ENCODE data around the gene ZDHHC9. TPM values are rescaled to one million over a fixed set of nuclear protein-coding genes. Genes with fewer than 3 reads are reported as not detected.

Gene ZDHHC9
- total and polyA plus RNA-seq, 5 donors from 2014 or later: 2.4 to 6.2 (median 4.1) TPM

- no peaks in the 10 kb centered on the region for H3K27me3 ChIP-seq (ENCODE audit: control insufficient read depth, insufficient read depth, low read length)
- H3K27ac Mint-ChIP-seq: peak overlapping the region; percentile 92 to 99 (median 97)
- peaks cover 87% of the 10 kb centered on the region for H3K4me1 ChIP-seq (ENCODE audit: control insufficient read depth, insufficient read depth, low read length, poor library complexity, severe bottlenecking)
- DNase-seq (peak; percentile 64 to 91 (median 76)), ATAC-seq (ENCODE audit: low read depth in 2 of 2) (peak; percentile 38 to 39)
- H3K9me3 ChIP-seq (ENCODE audit: control insufficient read depth in 2 of 2, low read length in 2 of 2): no peaks in the 10 kb centered on the region
- H3K27me3 Mint-ChIP-seq: no peaks in the 10 kb centered on the region
- H3K36me3 ChIP-seq (ENCODE audit: control insufficient read depth, insufficient read depth, low read length): peaks cover 1% of the 10 kb centered on the region
- H3K9me3 Mint-ChIP-seq: peaks cover 0 to 2% (median 0%) of the 10 kb centered on the region in 7 donors
- peaks cover 6% of the 10 kb centered on the region for H3K36me3 Mint-ChIP-seq
- H3K4me3 Mint-ChIP-seq: peak overlapping the region; percentile 86 to 94 (median 90)
- peak overlapping the region; percentile 89 for H3K27ac ChIP-seq (ENCODE audit: insufficient read depth, low read length, poor library complexity, severe bottlenecking)
- peak overlapping the region; percentile 62 for H3K4me3 ChIP-seq (ENCODE audit: low read depth, low read length)
- peaks cover 0 to 89% (median 31%) of the 10 kb centered on the region in 4 donors for H3K4me1 Mint-ChIP-seq
These were observed 66.3 kb downstream of the ZDHHC9 start for GRCh38 chrX:129777218-129778030.

- Mint-ChIP-seq H3K27me3 (peaks cover 4% of the 10 kb centered on the region), H3K9me3 (no peaks in the 10 kb centered on the region), H3K4me1 (peaks cover 7 to 91% (median 36%) of the 10 kb centered on the region in 4 donors), H3K4me3 (peak overlapping the region; percentile 8 to 86 (median 43)), H3K36me3 (no peaks in the 10 kb centered on the region), H3K27ac (peak overlapping the region; percentile 88 to 94 (median 93))
- H3K9me3 ChIP-seq (ENCODE audit: control insufficient read depth in 2 of 2, low read length in 2 of 2): no peaks in the 10 kb centered on the region
- peak overlapping the region; percentile 37 for H3K4me3 ChIP-seq (ENCODE audit: low read depth, low read length)
- peak overlapping the region; percentile 77 for H3K27ac ChIP-seq (ENCODE audit: insufficient read depth, low read length, poor library complexity, severe bottlenecking)
- no peaks in the 10 kb centered on the region for H3K27me3 ChIP-seq (ENCODE audit: control insufficient read depth, insufficient read depth, low read length)
- no peaks in the 10 kb centered on the region for H3K36me3 ChIP-seq (ENCODE audit: control insufficient read depth, insufficient read depth, low read length)
- no peak for ATAC-seq (ENCODE audit: low read depth in 2 of 2)
- peaks cover 94% of the 10 kb centered on the region for H3K4me1 ChIP-seq (ENCODE audit: control insufficient read depth, insufficient read depth, low read length, poor library complexity, severe bottlenecking)
- DNase-seq: peak in 1 of 3 donors; percentile 42
These were observed 69.8 kb downstream of the ZDHHC9 start for GRCh38 chrX:129773649-129774458.

- H3K27ac Mint-ChIP-seq: peak overlapping the region; percentile 88 to 94 (median 93)
- H3K36me3 ChIP-seq (ENCODE audit: control insufficient read depth, insufficient read depth, low read length): no peaks in the 10 kb centered on the region
- peak overlapping the region in 3 of 4 donors; percentile 63 to 73 (median 66) for H3K4me3 Mint-ChIP-seq
- H3K36me3 Mint-ChIP-seq: no peaks in the 10 kb centered on the region
- peaks cover 95% of the 10 kb centered on the region for H3K4me1 ChIP-seq (ENCODE audit: control insufficient read depth, insufficient read depth, low read length, poor library complexity, severe bottlenecking)
- no peaks in the 10 kb centered on the region for H3K27me3 ChIP-seq (ENCODE audit: control insufficient read depth, insufficient read depth, low read length)
- H3K27me3 Mint-ChIP-seq: peaks cover 4% of the 10 kb centered on the region
- H3K4me3 ChIP-seq (ENCODE audit: low read depth, low read length): peak overlapping the region; percentile 26
- H3K9me3 Mint-ChIP-seq: no peaks in the 10 kb centered on the region
- H3K9me3 ChIP-seq (ENCODE audit: control insufficient read depth in 2 of 2, low read length in 2 of 2): no peaks in the 10 kb centered on the region
- ATAC-seq (ENCODE audit: low read depth in 2 of 2): peak in 1 of 2 donors; percentile 7
- peaks cover 7 to 92% (median 35%) of the 10 kb centered on the region in 4 donors for H3K4me1 Mint-ChIP-seq
- peak in 2 of 3 donors; percentile 13 to 67 for DNase-seq
- peak overlapping the region; percentile 77 for H3K27ac ChIP-seq (ENCODE audit: insufficient read depth, low read length, poor library complexity, severe bottlenecking)
These were observed 70.8 kb downstream of the ZDHHC9 start for GRCh38 chrX:129772796-129773431.

DNA sequence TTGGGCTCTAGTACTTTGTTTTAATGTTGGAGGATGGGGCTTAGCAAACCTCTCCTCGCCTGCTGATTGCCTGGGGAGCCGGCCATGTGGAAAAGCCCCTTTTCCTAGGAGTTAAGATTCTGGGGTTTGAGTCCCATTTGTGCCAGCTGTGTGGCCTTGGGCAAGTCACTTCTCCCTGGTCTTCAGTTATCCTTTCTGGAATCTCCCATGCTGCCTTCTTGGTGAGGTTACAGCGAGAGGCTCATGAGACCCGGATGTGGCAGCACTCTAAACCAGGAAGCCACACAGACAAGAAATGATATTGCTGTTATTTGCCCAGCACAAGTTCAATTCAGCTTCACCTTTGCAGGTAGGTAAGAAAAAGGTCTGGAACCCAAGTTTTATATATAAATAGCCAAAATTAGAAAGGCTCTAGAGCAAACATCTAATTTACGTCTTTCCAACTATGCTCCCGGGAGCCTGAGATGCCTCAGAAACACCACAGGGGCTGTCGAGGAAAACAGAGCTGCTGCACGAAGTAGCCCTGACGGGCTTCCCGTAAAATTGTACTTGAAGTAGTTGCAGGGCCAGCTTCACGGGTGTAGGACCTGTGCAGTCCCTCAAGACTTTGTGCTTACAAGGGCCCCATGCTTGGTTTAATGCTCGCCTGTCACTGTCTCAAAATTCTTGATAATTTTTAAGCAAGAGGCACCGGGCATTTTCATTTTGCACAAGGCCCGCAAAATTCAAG is 72.3 kb downstream of the ZDHHC9 start:
- Mint-ChIP-seq H3K27ac (peak overlapping the region; percentile 83 to 96 (median 92)), H3K36me3 (peaks cover 3% of the 10 kb centered on the region), H3K4me3 (peak overlapping the region; percentile 51 to 87 (median 70)), H3K27me3 (peaks cover 4% of the 10 kb centered on the region), H3K4me1 (peaks cover 7 to 89% (median 30%) of the 10 kb centered on the region in 4 donors), H3K9me3 (no peaks in the 10 kb centered on the region)
- peak; percentile 25 to 36 for ATAC-seq (ENCODE audit: low read depth in 2 of 2)
- peak; percentile 27 to 76 (median 51) for DNase-seq
- no peaks in the 10 kb centered on the region for H3K27me3 ChIP-seq (ENCODE audit: control insufficient read depth, insufficient read depth, low read length)
- no peaks in the 10 kb centered on the region for H3K36me3 ChIP-seq (ENCODE audit: control insufficient read depth, insufficient read depth, low read length)
- H3K9me3 ChIP-seq (ENCODE audit: control insufficient read depth in 2 of 2, low read length in 2 of 2): no peaks in the 10 kb centered on the region
- peak overlapping the region; percentile 77 for H3K27ac ChIP-seq (ENCODE audit: insufficient read depth, low read length, poor library complexity, severe bottlenecking)
- peaks cover 90% of the 10 kb centered on the region for H3K4me1 ChIP-seq (ENCODE audit: control insufficient read depth, insufficient read depth, low read length, poor library complexity, severe bottlenecking)
- H3K4me3 ChIP-seq (ENCODE audit: low read depth, low read length): peak overlapping the region; percentile 41

DNA sequence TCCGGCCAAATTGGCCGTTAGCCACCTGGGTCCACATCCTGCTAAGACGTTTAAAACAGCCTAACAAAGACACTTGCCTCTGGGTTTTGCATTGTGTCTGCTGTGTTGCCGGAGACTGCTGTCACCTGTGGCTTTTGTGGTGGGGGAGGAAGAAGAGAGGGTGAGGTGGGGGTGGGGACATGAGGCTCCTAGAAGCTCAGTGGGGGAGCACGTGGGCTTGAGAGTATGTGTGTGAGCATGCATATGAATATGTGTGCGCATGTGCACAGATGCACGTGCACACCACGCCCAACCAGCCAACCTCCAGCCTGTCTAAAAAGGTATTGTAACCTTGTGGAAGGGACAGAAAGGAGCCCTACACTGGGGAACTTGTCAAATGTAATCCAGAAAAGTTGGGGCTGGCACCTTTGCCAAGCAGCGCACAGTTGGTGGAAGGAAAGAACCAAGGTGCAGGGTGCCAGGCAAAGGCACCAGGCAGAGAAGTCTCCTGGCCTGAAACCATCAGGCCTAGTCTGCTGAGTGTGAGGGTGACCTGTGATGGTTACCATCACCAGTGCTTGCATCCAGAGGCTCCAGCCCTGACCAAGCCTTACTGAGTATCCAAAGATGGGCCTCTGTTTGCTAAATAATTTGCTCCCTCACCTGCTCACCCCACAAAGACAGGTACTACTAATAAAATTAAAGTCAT is 74.1 kb downstream of the ZDHHC9 start:
- Mint-ChIP-seq H3K27ac (peak overlapping the region; percentile 83 to 96 (median 93)), H3K36me3 (peaks cover 3% of the 10 kb centered on the region), H3K4me3 (peak overlapping the region; percentile 69 to 86 (median 73)), H3K4me1 (peaks cover 7 to 74% (median 27%) of the 10 kb centered on the region in 4 donors), H3K27me3 (peaks cover 4% of the 10 kb centered on the region), H3K9me3 (no peaks in the 10 kb centered on the region)
- Histone ChIP-seq H3K36me3 (ENCODE audit: control insufficient read depth, insufficient read depth, low read length) (no peaks in the 10 kb centered on the region), H3K27me3 (ENCODE audit: control insufficient read depth, insufficient read depth, low read length) (no peaks in the 10 kb centered on the region), H3K4me3 (ENCODE audit: low read depth, low read length) (peak overlapping the region; percentile 53), H3K27ac (ENCODE audit: insufficient read depth, low read length, poor library complexity, severe bottlenecking) (peak overlapping the region; percentile 77), H3K4me1 (ENCODE audit: control insufficient read depth, insufficient read depth, low read length, poor library complexity, severe bottlenecking) (peaks cover 75% of the 10 kb centered on the region), H3K9me3 (ENCODE audit: control insufficient read depth in 2 of 2, low read length in 2 of 2) (no peaks in the 10 kb centered on the region)
- peak; percentile 87 for ATAC-seq (ENCODE audit: low read depth in 2 of 2)
- DNase-seq: peak; percentile 64 to 97 (median 83)

DNA sequence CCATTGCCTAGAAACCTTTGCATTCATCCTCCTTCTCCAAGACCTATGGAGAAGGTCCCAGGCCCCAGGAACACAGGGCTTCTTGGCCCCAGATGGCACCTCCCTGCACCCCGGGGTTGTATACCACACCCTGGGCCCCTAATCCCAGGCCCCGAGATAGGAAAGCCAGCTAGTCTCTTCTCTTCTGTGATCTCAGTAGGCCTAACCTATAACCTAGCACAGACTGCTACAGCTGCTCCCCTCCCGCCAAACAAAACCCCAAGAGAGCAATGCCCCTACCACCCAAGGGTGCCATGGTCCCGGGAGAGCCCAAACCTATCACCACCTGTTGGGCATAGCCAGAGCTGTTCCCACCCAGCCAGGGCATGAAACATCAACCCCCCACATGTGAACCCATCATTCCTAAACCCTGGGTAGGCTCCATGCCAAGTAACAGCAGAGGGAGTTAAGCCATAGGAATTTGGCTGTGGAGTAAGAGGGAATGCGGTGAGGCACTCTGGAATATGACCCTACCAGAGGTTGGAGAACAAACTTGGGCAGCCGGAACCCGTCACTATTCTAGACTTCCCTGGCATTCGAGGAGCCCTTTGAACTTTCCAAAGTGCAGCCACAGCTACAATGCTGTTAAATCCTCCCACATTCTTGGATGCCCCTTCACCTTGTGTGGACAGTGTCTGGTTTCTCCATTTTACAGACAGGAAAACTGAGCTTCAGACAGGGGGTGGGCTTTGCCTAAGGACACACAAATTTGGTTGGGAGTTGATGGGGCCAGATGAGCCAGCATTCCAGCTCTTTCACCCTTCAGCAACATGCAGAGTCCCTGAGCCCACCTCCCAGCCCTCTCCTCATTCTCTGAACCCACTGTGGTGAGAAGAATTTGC is 74.9 kb downstream of the ZDHHC9 start:
- Mint-ChIP-seq H3K36me3 (peaks cover 3% of the 10 kb centered on the region), H3K27ac (peak overlapping the region; percentile 83 to 95 (median 93)), H3K4me1 (peaks cover 7 to 71% (median 24%) of the 10 kb centered on the region in 4 donors), H3K9me3 (no peaks in the 10 kb centered on the region), H3K27me3 (peaks cover 4% of the 10 kb centered on the region), H3K4me3 (peak overlapping the region; percentile 69 to 86 (median 73))
- Histone ChIP-seq H3K27me3 (ENCODE audit: control insufficient read depth, insufficient read depth, low read length) (no peaks in the 10 kb centered on the region), H3K9me3 (ENCODE audit: control insufficient read depth in 2 of 2, low read length in 2 of 2) (no peaks in the 10 kb centered on the region), H3K4me3 (ENCODE audit: low read depth, low read length) (peak overlapping the region; percentile 53), H3K4me1 (ENCODE audit: control insufficient read depth, insufficient read depth, low read length, poor library complexity, severe bottlenecking) (peaks cover 68% of the 10 kb centered on the region), H3K27ac (ENCODE audit: insufficient read depth, low read length, poor library complexity, severe bottlenecking) (peak overlapping the region; percentile 77), H3K36me3 (ENCODE audit: control insufficient read depth, insufficient read depth, low read length) (no peaks in the 10 kb centered on the region)
- DNase-seq (no peak), ATAC-seq (ENCODE audit: low read depth in 2 of 2) (no peak)
